ENCODE measurements around the gene MARVELD1.

MARVELD1 gene

DNA sequence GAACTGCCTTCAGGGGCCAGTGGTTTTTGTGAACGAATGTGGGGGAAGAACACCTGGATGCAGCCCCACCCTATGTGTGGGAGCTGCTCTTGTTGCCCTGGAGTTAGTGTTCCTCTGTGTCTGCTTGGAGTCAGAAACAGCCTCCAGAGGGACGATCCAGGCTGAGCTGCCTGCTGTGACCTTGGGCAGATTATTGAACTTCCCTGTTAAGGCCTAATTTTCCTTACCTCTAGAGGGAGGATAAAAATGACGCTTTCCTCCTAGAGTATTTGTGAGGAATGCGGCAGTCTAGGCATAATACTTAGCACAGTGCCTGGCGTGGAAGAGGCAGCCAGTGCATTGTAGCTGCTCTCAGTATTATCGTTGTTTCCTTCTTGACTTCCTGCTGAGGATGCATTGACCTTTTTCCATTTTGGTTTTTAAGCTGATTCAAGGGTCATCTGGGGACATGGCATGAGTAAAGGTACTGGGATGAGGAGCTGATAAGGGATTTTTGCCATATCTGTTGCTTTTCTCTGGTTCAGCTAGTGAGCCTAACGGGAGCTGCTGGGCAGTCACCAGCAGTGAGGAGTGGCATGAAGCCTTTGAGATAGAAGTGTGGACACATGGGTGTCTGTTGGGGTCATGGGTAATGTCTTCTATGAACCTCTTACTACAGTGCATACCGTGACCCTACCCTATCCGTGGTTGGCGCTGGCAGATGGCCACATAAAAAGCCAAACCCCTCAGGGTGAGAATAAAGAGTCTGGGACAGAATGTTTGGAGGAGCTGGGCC, 29.8 kb downstream of the MARVELD1 start:
- no peak for TF ChIP-seq CTCF (IDR thresholded peaks at IDR 0.05; ENCODE audit: low read length, missing control alignments)
- no peak for DNase-seq (ENCODE audit: low read depth)
- H3K4me3 ChIP-seq (replicated peaks; ENCODE audit: low read depth, low read length), result no peak overlapping the region

DNA sequence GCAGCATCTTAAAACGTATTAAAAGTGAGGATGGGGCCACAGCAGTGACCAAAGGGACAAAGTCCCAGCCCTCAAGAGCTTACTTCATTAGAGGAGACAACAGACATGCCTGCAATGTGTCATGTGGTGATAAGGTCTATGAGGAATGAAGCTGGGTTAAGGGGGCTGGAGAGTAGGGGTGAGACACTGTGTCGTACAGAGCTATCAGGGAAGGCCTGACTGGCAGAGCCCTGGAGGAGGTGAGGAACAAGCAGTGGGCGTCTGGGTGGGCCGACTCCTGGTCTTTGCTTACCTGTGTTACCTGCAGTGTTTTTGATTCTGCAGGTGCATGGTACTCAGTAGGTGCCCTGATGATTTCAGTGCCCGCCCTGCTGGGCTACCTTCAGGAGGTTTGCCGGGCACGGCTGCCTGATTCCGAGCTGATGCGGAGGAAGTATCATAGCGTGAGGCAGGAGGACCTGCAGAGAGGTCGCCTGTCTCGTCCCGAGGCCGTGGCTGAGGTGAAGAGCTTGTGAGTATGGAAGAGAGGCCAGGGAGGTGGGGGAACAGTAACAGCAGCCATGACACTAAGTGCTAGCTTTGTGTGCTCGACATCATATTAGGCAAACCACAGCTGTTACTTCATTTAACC, 31.0 kb downstream of the MARVELD1 start:
- H3K4me3 ChIP-seq (replicated peaks; ENCODE audit: low read depth, low read length), result no peak overlapping the region
- no peak for TF ChIP-seq CTCF (IDR thresholded peaks at IDR 0.05; ENCODE audit: low read length, missing control alignments)
- DNase-seq (ENCODE audit: low read depth), result no peak

GRCh38 chr10:97747573-97747972, 34.0 kb downstream of the MARVELD1 start:
- no peak overlapping the region for H3K4me3 ChIP-seq (replicated peaks; ENCODE audit: low read depth, low read length)
- DNase-seq (ENCODE audit: low read depth), result no peak
- no peak for TF ChIP-seq CTCF (IDR thresholded peaks at IDR 0.05; ENCODE audit: low read length, missing control alignments)

GRCh38 chr10:97748116-97748515, 34.6 kb downstream of the MARVELD1 start:
- H3K4me3 ChIP-seq (replicated peaks; ENCODE audit: low read depth, low read length), result no peak overlapping the region
- TF ChIP-seq CTCF (IDR thresholded peaks at IDR 0.05; ENCODE audit: low read length, missing control alignments), result no peak
- no peak for DNase-seq (ENCODE audit: low read depth)

DNA sequence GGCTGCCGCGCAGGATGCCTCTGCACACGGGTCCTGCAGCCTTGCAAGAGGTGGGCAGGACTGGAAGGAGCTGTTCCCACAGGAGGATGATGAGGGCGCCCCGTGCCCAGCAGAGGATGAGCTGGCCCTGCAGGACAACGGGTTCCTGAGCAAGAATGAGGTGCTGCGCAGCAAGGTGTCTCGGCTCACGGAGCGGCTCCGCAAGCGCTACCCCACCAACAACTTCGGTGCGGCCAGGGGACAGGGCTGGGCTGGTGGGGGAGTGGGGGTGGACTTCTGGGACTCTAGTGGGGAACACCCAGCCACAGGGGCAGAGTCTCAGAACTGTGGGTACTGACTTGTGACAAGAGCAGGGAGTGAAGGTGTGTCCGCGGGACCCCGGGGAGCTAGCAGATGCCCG, 39.4 kb downstream of the MARVELD1 start:
- no peak for DNase-seq (ENCODE audit: low read depth)
- no peak overlapping the region for H3K4me3 ChIP-seq (replicated peaks; ENCODE audit: low read depth, low read length)
- no peak for TF ChIP-seq CTCF (IDR thresholded peaks at IDR 0.05; ENCODE audit: low read length, missing control alignments)

DNA sequence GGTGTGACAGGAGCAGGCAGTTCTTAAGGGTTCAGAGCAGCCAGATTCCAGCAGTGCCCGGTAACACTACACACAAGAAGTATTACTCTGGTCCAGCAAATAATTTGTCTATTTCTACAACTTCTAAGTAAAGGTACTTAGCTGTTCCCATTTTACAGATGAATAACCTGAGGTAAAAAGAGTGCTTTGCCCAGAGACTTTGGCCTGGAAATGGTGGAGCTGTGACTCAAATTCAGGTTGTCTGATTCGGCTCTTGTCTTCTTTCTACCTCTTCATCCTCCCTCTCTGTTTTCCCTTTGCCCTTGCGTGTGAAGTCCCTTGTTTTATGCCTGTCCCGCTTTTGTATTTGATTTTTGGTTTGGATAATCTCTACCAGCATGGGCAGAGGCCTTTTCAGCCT, 41.2 kb downstream of the MARVELD1 start:
- no peak overlapping the region for H3K4me3 ChIP-seq (replicated peaks; ENCODE audit: low read depth, low read length)
- TF ChIP-seq CTCF (IDR thresholded peaks at IDR 0.05; ENCODE audit: low read length, missing control alignments), result no peak
- no peak for DNase-seq (ENCODE audit: low read depth)

GRCh38 chr10:97755718-97756117, 42.2 kb downstream of the MARVELD1 start:
- no peak for TF ChIP-seq CTCF (IDR thresholded peaks at IDR 0.05; ENCODE audit: low read length, missing control alignments)
- DNase-seq (ENCODE audit: low read depth), result no peak

More at GRCh38 chr10:97755718-97756117, 42.2 kb downstream of the MARVELD1 start:
- no peak overlapping the region for H3K4me3 ChIP-seq (replicated peaks; ENCODE audit: low read depth, low read length)
